H9 (cell line): Measurements from ENCODE around the gene NSG1. TPM values are rescaled to one million over a fixed set of nuclear protein-coding genes. Genes with fewer than 3 reads are reported as not detected.

Source experiments
- DNase-seq: peaks from one replicate; pipeline ENCODE4 v3.0.0-alpha.2; 2017
- H2AFZ ChIP-seq: one replicate; pipeline ENCODE4 v1.6.1; 2013; ENCODE audit warnings: mild to moderate bottlenecking, low read length, control low read depth, moderate library complexity
- H2AK5ac ChIP-seq: 2 replicates; pipeline ENCODE4 v1.6.1; 2013; ENCODE audit warnings: low read length, control low read depth, mixed read lengths; ENCODE audit not compliant: insufficient read length
- H2BK120ac ChIP-seq: one replicate; pipeline ENCODE4 v1.6.1; 2013; ENCODE audit warnings: low read depth, mild to moderate bottlenecking, low read length, control low read depth, inconsistent platforms; ENCODE audit not compliant: poor library complexity, severe bottlenecking
- H2BK12ac ChIP-seq: 2 replicates; pipeline ENCODE4 v1.6.1; 2013; ENCODE audit warnings: low read length, control low read depth, mixed read lengths, low read depth; ENCODE audit not compliant: insufficient read length
- H2BK15ac ChIP-seq: 2 replicates; pipeline ENCODE4 v1.6.1; 2013; ENCODE audit warnings: low read depth, low read length, control low read depth
- H2BK20ac ChIP-seq: one replicate; pipeline ENCODE4 v1.6.1; 2013; ENCODE audit warnings: low read depth, mild to moderate bottlenecking, low read length, control low read depth, inconsistent platforms; ENCODE audit not compliant: poor library complexity, severe bottlenecking
- H2BK5ac ChIP-seq: 2 replicates; pipeline ENCODE4 v1.6.1; 2013; ENCODE audit warnings: low read length, control low read depth, mixed read lengths; ENCODE audit not compliant: insufficient read length
- H3K14ac ChIP-seq: 2 replicates; pipeline ENCODE4 v1.6.1; 2013; ENCODE audit warnings: low read length, control low read depth; ENCODE audit not compliant: insufficient read depth
- H3K18ac ChIP-seq: 2 replicates; pipeline ENCODE4 v1.6.1; 2013; ENCODE audit warnings: low read depth, mild to moderate bottlenecking, mixed read lengths, low read length, control low read depth; ENCODE audit not compliant: insufficient read length
- H3K23ac ChIP-seq: 2 replicates; pipeline ENCODE4 v1.6.1; 2013; ENCODE audit warnings: low read length, control low read depth, mixed read lengths, low read depth; ENCODE audit not compliant: insufficient read length
- H3K23me2 ChIP-seq: 2 replicates; pipeline ENCODE4 v1.6.1; 2013; ENCODE audit warnings: low read depth, mild to moderate bottlenecking, mixed read lengths, low read length, control low read depth; ENCODE audit not compliant: insufficient read length, poor library complexity, severe bottlenecking
- H3K27ac ChIP-seq: 2 replicates; pipeline ENCODE4 v1.5.1; 2013; ENCODE audit warnings: low read length, control low read depth, mixed read lengths, low read depth; ENCODE audit not compliant: insufficient read length
- H3K27me3 ChIP-seq: 2 replicates; pipeline ENCODE4 v1.6.1; 2013; ENCODE audit warnings: low read length, control low read depth, inconsistent platforms; ENCODE audit not compliant: insufficient read depth
- H3K4ac ChIP-seq: 2 replicates; pipeline ENCODE4 v1.6.1; 2013; ENCODE audit warnings: low read depth, mild to moderate bottlenecking, control low read depth, inconsistent platforms, low read length, moderate library complexity
- H3K4me1 ChIP-seq: 2 replicates; pipeline ENCODE4 v1.6.1; 2013; ENCODE audit warnings: low read length, control low read depth, inconsistent platforms; ENCODE audit not compliant: insufficient read depth
- H3K4me2 ChIP-seq: 2 replicates; pipeline ENCODE4 v1.6.1; 2013; ENCODE audit warnings: low read length, control low read depth, mixed read lengths; ENCODE audit not compliant: insufficient read length, insufficient read depth
- H3K56ac ChIP-seq: 2 replicates; pipeline ENCODE4 v1.6.1; 2013; ENCODE audit warnings: low read depth, mild to moderate bottlenecking, mixed read lengths, low read length, control low read depth; ENCODE audit not compliant: insufficient read length
- H3K79me1 ChIP-seq: 2 replicates; pipeline ENCODE4 v1.6.1; 2013; ENCODE audit warnings: low read depth, mild to moderate bottlenecking, moderate library complexity, low read length, control low read depth, inconsistent platforms; ENCODE audit not compliant: insufficient read depth, poor library complexity, severe bottlenecking
- H3K79me2 ChIP-seq: 2 replicates; pipeline ENCODE4 v1.6.1; 2013; ENCODE audit warnings: low read length, control low read depth, inconsistent platforms; ENCODE audit not compliant: insufficient read depth
- H3K9ac ChIP-seq: 2 replicates; pipeline ENCODE4 v1.6.1; 2013; ENCODE audit warnings: low read length, control low read depth, mixed read lengths; ENCODE audit not compliant: insufficient read length; ENCODE audit errors: extremely low read depth
- H3K9me3 ChIP-seq: one replicate; pipeline ENCODE4 v1.6.1; 2013; ENCODE audit warnings: low read depth, low read length, inconsistent platforms; ENCODE audit not compliant: control insufficient read depth
- H3T11ph ChIP-seq: one replicate; pipeline ENCODE4 v1.6.1; 2013; ENCODE audit warnings: mild to moderate bottlenecking, low read length, control low read depth, inconsistent platforms
- H4K20me1 ChIP-seq: one replicate; pipeline ENCODE4 v1.6.1; 2013; ENCODE audit not compliant: control insufficient read depth, insufficient read length, insufficient read depth
- H4K5ac ChIP-seq: 2 replicates; pipeline ENCODE4 v1.6.1; 2013; ENCODE audit warnings: low read depth, mild to moderate bottlenecking, mixed read lengths, low read length, control low read depth; ENCODE audit not compliant: insufficient read length
- H4K8ac ChIP-seq: replicated peaks from 2 replicates; pipeline ENCODE4 v1.6.1; 2013; ENCODE audit warnings: low read length, control low read depth, mixed read lengths, low read depth; ENCODE audit not compliant: insufficient read length
- H4K91ac ChIP-seq: 2 replicates; pipeline ENCODE4 v1.6.1; 2013; ENCODE audit warnings: low read depth, mild to moderate bottlenecking, moderate library complexity, mixed read lengths, low read length, control low read depth; ENCODE audit not compliant: insufficient read length
- H3K27ac Mint-ChIP-seq, 3 experiments: 2 replicates in 2 of 3; 3 replicates in 1 of 3; pipeline ENCODE4 v1.8.0; 2020 to 2021; ENCODE audit warnings: mixed read lengths in 3 of 3, mild to moderate bottlenecking in 1 of 3, moderate library complexity in 1 of 3
- H3K27me3 Mint-ChIP-seq: 2 replicates; pipeline ENCODE4 v1.8.0; 2021; ENCODE audit warnings: low read depth, mild to moderate bottlenecking, moderate library complexity, mixed read lengths
- H3K36me3 Mint-ChIP-seq, 3 experiments: 2 replicates in 2 of 3; 3 replicates in 1 of 3; pipeline ENCODE4 v1.8.0; 2020 to 2021; ENCODE audit warnings: low read depth in 3 of 3, mixed read lengths in 3 of 3; ENCODE audit not compliant: insufficient read depth in 1 of 3
- H3K4me1 Mint-ChIP-seq, 2 experiments: 2 replicates each; pipeline ENCODE4 v1.8.0; 2020; ENCODE audit warnings: mixed read lengths in 2 of 2
- H3K4me3 Mint-ChIP-seq, 2 experiments: 2 replicates in 1 of 2; 3 replicates in 1 of 2; pipeline ENCODE4 v1.8.0; 2020 to 2021; ENCODE audit warnings: mild to moderate bottlenecking in 2 of 2, mixed read lengths in 2 of 2, moderate library complexity in 1 of 2
- H3K9me3 Mint-ChIP-seq, 2 experiments: 2 replicates in 1 of 2; 3 replicates in 1 of 2; pipeline ENCODE4 v1.8.0; 2020; ENCODE audit warnings: mild to moderate bottlenecking in 2 of 2, mixed read lengths in 2 of 2, moderate library complexity in 1 of 2
- CTCF ChIP-seq: fragments of 200-600 bp; sonication (generic); conservative IDR thresholded peaks from 3 replicates; pipeline ENCODE4 v1.8.0; 2021; ENCODE audit warnings: antibody characterized with exemption, mild to moderate bottlenecking
- WGBS: extraction: QIAGEN DNeasy Blood & Tissue Kit; methylation state at CpG from one replicate; pipeline ENCODE4 v1.1.7; 2013; ENCODE audit warnings: missing lambda C conversion rate, low lambda C conversion rate, mixed read lengths; ENCODE audit not compliant: insufficient read length; ENCODE audit errors: extremely low coverage; 5-methylcytosine and 5-hydroxymethylcytosine counted together
- total RNA-seq: library from RNA; stranded (reverse); gene quantifications from 2 replicates; pipeline ENCODE4 v1.2.1, GENCODE V29; 2021

NSG1 gene
- total RNA-seq, 1 experiment from 2014 or later: 9.3 TPM

GRCh38 chr4:4426511-4427120 lies 39.7 kb downstream of the NSG1 start:
- no peak overlapping the region for H3K4ac ChIP-seq
- H3K4me3 Mint-ChIP-seq: peak overlapping the region in 1 of 2 experiments; percentile 11; a peak in 1 of 5 replicates
- no peak overlapping the region for H2BK15ac ChIP-seq
- H2BK20ac ChIP-seq: no peak overlapping the region
- no peaks in the 10 kb centered on the region for H3K9me3 ChIP-seq
- no peak overlapping the region for H2AK5ac ChIP-seq
- H3K27me3 ChIP-seq: no peaks in the 10 kb centered on the region
- H3K23me2 ChIP-seq: no peaks in the 10 kb centered on the region
- no peaks in the 10 kb centered on the region for H3K79me1 ChIP-seq
- no peaks in the 10 kb centered on the region for H3K79me2 ChIP-seq
- H3K4me1 ChIP-seq: peaks cover 37% of the 10 kb centered on the region
- H2AFZ ChIP-seq: no peak overlapping the region
- H4K8ac ChIP-seq: no peak overlapping the region
- DNase-seq: peak; percentile 38
- H3K27ac ChIP-seq: no peak overlapping the region
- peaks cover 2 to 15% (median 4%) of the 10 kb centered on the region in 3 experiments; a peak in 6 of 7 replicates for H3K36me3 Mint-ChIP-seq
- H3K27ac Mint-ChIP-seq: peak overlapping the region in 2 of 3 experiments; percentile 21 to 81; a peak in 4 of 7 replicates
- H4K5ac ChIP-seq: no peak overlapping the region
- no peak overlapping the region for H3T11ph ChIP-seq
- H2BK120ac ChIP-seq: no peak overlapping the region
- H4K20me1 ChIP-seq: no peaks in the 10 kb centered on the region
- no peaks in the 10 kb centered on the region for H3K9me3 Mint-ChIP-seq
- no peak overlapping the region for H3K14ac ChIP-seq
- peaks cover 8% of the 10 kb centered on the region for H3K27me3 Mint-ChIP-seq
- H3K23ac ChIP-seq: no peak overlapping the region
- H3K18ac ChIP-seq: no peak overlapping the region
- H3K4me2 ChIP-seq: no peak overlapping the region
- no peak overlapping the region for H2BK5ac ChIP-seq
- H4K91ac ChIP-seq: no peak overlapping the region
- no CpG with 5 or more reads among the region's 11 CpGs for WGBS
- TF ChIP-seq CTCF: no peak
- peaks cover 58 to 60% of the 10 kb centered on the region in 2 experiments for H3K4me1 Mint-ChIP-seq
- no peak overlapping the region for H3K9ac ChIP-seq
- no peak overlapping the region for H2BK12ac ChIP-seq
- H3K56ac ChIP-seq: no peak overlapping the region
